GM12878 (cell line): ENCODE measurements around the gene KLK5. TPM values are rescaled to one million over a fixed set of nuclear protein-coding genes. Genes with fewer than 3 reads are reported as not detected.

Experiments used
- BHLHE40 ChIP-seq, 2 experiments: fragments of 450-650 bp in 1 of 2; IDR thresholded peaks; 2 replicates each; pipeline ENCODE4 v1.6.1; 2011 to 2017; ENCODE audit warnings: low read depth in 2 of 2, borderline replicate concordance in 1 of 2, improper control_type of control experiment in 1 of 2, low read length in 1 of 2, mild to moderate bottlenecking in 1 of 2
- CUX1 ChIP-seq: IDR thresholded peaks from 2 replicates; pipeline ENCODE4 v1.6.1; 2012; ENCODE audit warnings: improper control_type of control experiment, low read depth, low read length; ENCODE audit not compliant: insufficient replicate concordance
- EED ChIP-seq: sonication (generic); IDR thresholded peaks from 2 replicates; pipeline ENCODE4 v1.6.1; 2016; ENCODE audit warnings: antibody characterized with exemption, low read depth
- ESRRA ChIP-seq: IDR thresholded peaks from 2 replicates; pipeline ENCODE4 v1.6.1; 2012; ENCODE audit warnings: mild to moderate bottlenecking, low read length, improper control_type of control experiment
- FOXM1 ChIP-seq: IDR thresholded peaks from 2 replicates; pipeline ENCODE4 v1.6.1; 2012; ENCODE audit warnings: low read depth, mild to moderate bottlenecking, inconsistent platforms, low read length, moderate library complexity
- IKZF2 ChIP-seq, 2 experiments: fragments of 450-650 bp; IDR thresholded peaks; 2 replicates each; pipeline ENCODE4 v1.6.1; 2017; ENCODE audit warnings: mild to moderate bottlenecking in 2 of 2, moderate library complexity in 2 of 2
- IRF4 ChIP-seq: IDR thresholded peaks from 2 replicates; pipeline ENCODE4 v1.6.1; 2011; ENCODE audit warnings: low read depth, low read length
- IRF5 ChIP-seq: fragments of 450-650 bp; IDR thresholded peaks from 2 replicates; pipeline ENCODE4 v1.6.1; 2017; ENCODE audit warnings: borderline replicate concordance
- MTA2 ChIP-seq: fragments of 450-650 bp; IDR thresholded peaks from 2 replicates; pipeline ENCODE4 v1.6.1; 2016; ENCODE audit warnings: low read depth, mild to moderate bottlenecking, moderate library complexity
- MYC ChIP-seq: IDR thresholded peaks from 2 replicates; pipeline ENCODE4 v1.6.1; 2011; ENCODE audit warnings: mild to moderate bottlenecking, low read length, moderate library complexity, inconsistent platforms; ENCODE audit not compliant: insufficient read depth, insufficient replicate concordance, insufficient read length, severe bottlenecking
- POLR2AphosphoS2 ChIP-seq: IDR thresholded peaks from 2 replicates; pipeline ENCODE4 v1.6.1; 2011; ENCODE audit warnings: low read depth, mild to moderate bottlenecking, low read length, improper control_type of control experiment, moderate library complexity
- PRDM15 ChIP-seq: fragments of 450-650 bp; formaldehyde crosslinking; IDR thresholded peaks from 2 replicates; pipeline ENCODE4 v1.4.0; 2020; ENCODE audit warnings: mild to moderate bottlenecking, moderate library complexity
- RAD51 ChIP-seq: fragments of 450-650 bp; IDR thresholded peaks from 2 replicates; pipeline ENCODE4 v1.6.1; 2016; ENCODE audit warnings: moderate library complexity, mild to moderate bottlenecking, inconsistent platforms
- ZNF24 ChIP-seq: fragments of 450-650 bp; IDR thresholded peaks from 2 replicates; pipeline ENCODE4 v1.6.1; 2017; ENCODE audit warnings: antibody characterized with exemption, mild to moderate bottlenecking
- polyA plus RNA-seq, 11 experiments: library from polyadenylated mRNA; depleted of rRNA in 4 of 11; unstranded in 6 of 11; stranded (reverse) in 5 of 11; fragments of >200 nt; fragmentation: Nextera tagmentation in 4 of 11; fragmentation: Illumina TruSeq in 1 of 11; extraction: Ambion mirVana in 4 of 11; extraction: Trizol in 1 of 11; gene quantifications; 1 replicate in 1 of 11; 2 replicates in 10 of 11; pipeline versions ENCODE4 v1.2.1 to v1.2.3, GENCODE V29; 2011 to 2016; ENCODE audit warnings: inconsistent platforms in 2 of 11, missing spikeins in 2 of 11, low read depth in 1 of 11
- total RNA-seq, 4 experiments: library from RNA; depleted of rRNA in 3 of 4; stranded (reverse); fragments of >200 nt in 3 of 4; fragmentation: Illumina TruSeq in 1 of 4; extraction: Trizol in 1 of 4; gene quantifications; 2 replicates each; pipeline versions ENCODE4 v1.2.1 to v1.2.3, GENCODE V29; 2013 to 2021

KLK5 gene
- total and polyA plus RNA-seq, 10 of the 15 experiments (the other 5 are each of a cell fraction or from before 2014, with no cell fraction given) = 0.16 TPM; not detected in 9

- TF ChIP-seq PRDM15 (CRISPR knock-in tag) = no peak
- TF ChIP-seq EED = peak; percentile 64
- peak; percentile 68; the same call in 1 of the 2 replicates for TF ChIP-seq MTA2
- TF ChIP-seq CUX1 = no peak
- TF ChIP-seq RAD51 = no peak
- TF ChIP-seq ESRRA = no peak
- TF ChIP-seq IRF4 = no peak
- TF ChIP-seq POLR2AphosphoS2 = no peak
- TF ChIP-seq IKZF2 (IDR thresholded peaks at IDR 0.05) = peak; percentile 72 to 82; a peak in 3 of 4 replicates
- no peak for TF ChIP-seq ZNF24
- TF ChIP-seq BHLHE40 (IDR thresholded peaks at IDR 0.05; ENCODE audit: borderline replicate concordance in 1 of 2, low read depth in 2 of 2, low read length in 1 of 2) = peak in 1 of 2 experiments; percentile 75; a peak in 1 of 4 replicates
- no peak for TF ChIP-seq MYC
- TF ChIP-seq FOXM1 = no peak
- TF ChIP-seq IRF5 = peak; percentile 51; the same call in 1 of the 2 replicates
Observed at GRCh38 chr19:50912727-50913716, 39.8 kb downstream of the KLK5 start (continued).
